Measurements from ENCODE around the gene FOXQ1. TPM values are rescaled to one million over a fixed set of nuclear protein-coding genes. Genes with fewer than 3 reads are reported as not detected.
A peak's percentile ranks its signal among the peaks of the same experiment; 100 is the strongest.

Gene FOXQ1
- total RNA-seq, 1 donor from 2014 or later, result not detected

DNA sequence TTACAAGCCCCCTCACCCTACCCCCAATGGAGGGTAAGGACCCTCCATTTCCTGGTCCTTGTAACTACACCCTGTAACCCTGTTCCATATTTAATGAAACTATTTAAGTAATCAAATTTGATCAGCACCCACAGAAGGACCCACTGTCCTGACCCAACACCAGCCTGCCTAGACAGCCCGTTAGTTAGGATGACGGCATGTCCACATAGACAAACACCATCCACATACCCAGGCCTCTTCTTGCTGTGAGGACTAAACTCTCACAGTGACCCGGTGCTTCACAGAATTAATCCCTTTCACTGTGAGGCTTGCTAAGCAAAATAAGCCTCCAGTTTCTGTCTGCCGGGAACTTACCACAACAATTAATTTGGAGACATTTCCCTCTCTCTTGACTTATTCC, 32.8 kb upstream of the FOXQ1 start:
- H3K4me1 Mint-ChIP-seq, result peaks cover 4% of the 10 kb centered on the region
- no peak overlapping the region for H3K27ac Mint-ChIP-seq (ENCODE audit: unreplicated experiment)
- H3K27me3 Mint-ChIP-seq (ENCODE audit: low read depth), result peaks cover 62% of the 10 kb centered on the region
- H3K4me3 Mint-ChIP-seq, result no peak overlapping the region
- H3K9me3 Mint-ChIP-seq, result peaks cover 6% of the 10 kb centered on the region
- TF ChIP-seq, protein P1, sequence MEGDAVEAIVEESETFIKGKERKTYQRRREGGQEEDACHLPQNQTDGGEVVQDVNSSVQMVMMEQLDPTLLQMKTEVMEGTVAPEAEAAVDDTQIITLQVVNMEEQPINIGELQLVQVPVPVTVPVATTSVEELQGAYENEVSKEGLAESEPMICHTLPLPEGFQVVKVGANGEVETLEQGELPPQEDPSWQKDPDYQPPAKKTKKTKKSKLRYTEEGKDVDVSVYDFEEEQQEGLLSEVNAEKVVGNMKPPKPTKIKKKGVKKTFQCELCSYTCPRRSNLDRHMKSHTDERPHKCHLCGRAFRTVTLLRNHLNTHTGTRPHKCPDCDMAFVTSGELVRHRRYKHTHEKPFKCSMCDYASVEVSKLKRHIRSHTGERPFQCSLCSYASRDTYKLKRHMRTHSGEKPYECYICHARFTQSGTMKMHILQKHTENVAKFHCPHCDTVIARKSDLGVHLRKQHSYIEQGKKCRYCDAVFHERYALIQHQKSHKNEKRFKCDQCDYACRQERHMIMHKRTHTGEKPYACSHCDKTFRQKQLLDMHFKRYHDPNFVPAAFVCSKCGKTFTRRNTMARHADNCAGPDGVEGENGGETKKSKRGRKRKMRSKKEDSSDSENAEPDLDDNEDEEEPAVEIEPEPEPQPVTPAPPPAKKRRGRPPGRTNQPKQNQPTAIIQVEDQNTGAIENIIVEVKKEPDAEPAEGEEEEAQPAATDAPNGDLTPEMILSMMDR (conservative IDR thresholded peaks at IDR 0.05), result no peak
- no peak for DNase-seq (ENCODE audit: low read depth, low spot score)
- H3K36me3 Mint-ChIP-seq (ENCODE audit: low read depth), result no peaks in the 10 kb centered on the region

DNA sequence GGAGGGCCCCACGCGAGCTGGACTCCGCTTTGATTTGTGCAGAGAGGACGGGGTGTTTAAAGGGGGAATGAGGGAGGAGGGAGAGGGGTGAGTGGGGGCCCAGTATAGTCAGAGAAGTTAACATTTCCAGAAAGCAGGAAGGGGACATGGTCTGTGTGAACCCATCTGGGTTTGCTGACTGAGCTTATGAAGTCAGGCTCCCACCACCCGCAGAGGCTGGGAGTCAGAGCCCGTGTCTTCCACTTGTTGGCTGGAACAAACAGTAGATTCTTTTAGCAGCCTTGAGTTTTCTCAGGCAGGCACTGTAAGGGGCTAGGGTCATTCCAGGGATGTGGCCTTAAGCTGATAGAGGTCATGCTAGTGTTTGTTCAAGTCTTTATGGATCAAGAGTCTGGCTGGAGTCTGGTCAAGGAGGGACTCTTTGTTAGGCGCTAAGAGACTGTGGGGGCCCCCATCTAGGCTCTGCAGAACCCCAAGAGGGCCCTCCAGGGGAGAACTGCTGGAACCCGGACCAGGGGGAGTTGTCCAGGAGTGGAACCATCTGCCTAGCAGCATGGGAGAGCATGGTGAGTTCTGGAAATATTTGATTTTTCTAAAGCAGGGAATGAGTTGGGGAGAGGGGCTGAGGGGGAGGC, 31.1 kb upstream of the FOXQ1 start:
- peaks cover 65% of the 10 kb centered on the region for H3K27me3 Mint-ChIP-seq (ENCODE audit: low read depth)
- no peak for DNase-seq (ENCODE audit: low read depth, low spot score)
- peaks cover 2% of the 10 kb centered on the region for H3K9me3 Mint-ChIP-seq
- no peaks in the 10 kb centered on the region for H3K36me3 Mint-ChIP-seq (ENCODE audit: low read depth)
- H3K4me3 Mint-ChIP-seq, result no peak overlapping the region
- peak overlapping the region; percentile 38 for H3K27ac Mint-ChIP-seq (ENCODE audit: unreplicated experiment)
- TF ChIP-seq, protein P1 (conservative IDR thresholded peaks at IDR 0.05), result no peak
- peaks cover 4% of the 10 kb centered on the region for H3K4me1 Mint-ChIP-seq

DNA sequence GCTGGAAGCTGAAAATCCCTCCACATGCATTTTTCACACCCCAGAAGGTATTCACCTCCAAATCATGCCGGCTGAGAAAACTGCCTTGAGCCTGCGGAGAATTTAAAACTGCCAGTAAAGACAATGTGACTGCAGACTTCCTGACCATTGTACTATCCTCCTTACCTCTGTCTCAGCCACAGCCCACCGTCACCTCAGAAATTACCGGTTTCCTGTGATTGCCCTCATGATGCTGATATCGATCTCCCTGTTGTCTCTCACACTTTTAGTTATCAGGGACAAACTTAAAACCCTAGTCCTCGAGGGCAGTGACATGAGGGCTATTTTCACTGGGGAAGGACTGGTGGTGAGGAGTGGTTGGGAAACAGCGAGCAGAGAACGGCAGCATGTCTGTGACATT, 30.2 kb upstream of the FOXQ1 start:
- H3K27ac Mint-ChIP-seq (ENCODE audit: unreplicated experiment), result no peak overlapping the region
- TF ChIP-seq, protein P1 (conservative IDR thresholded peaks at IDR 0.05), result no peak
- peaks cover 4% of the 10 kb centered on the region for H3K4me1 Mint-ChIP-seq
- H3K36me3 Mint-ChIP-seq (ENCODE audit: low read depth), result no peaks in the 10 kb centered on the region
- peaks cover 70% of the 10 kb centered on the region for H3K27me3 Mint-ChIP-seq (ENCODE audit: low read depth)
- no peaks in the 10 kb centered on the region for H3K9me3 Mint-ChIP-seq
- no peak for DNase-seq (ENCODE audit: low read depth, low spot score)
- H3K4me3 Mint-ChIP-seq, result no peak overlapping the region

DNA sequence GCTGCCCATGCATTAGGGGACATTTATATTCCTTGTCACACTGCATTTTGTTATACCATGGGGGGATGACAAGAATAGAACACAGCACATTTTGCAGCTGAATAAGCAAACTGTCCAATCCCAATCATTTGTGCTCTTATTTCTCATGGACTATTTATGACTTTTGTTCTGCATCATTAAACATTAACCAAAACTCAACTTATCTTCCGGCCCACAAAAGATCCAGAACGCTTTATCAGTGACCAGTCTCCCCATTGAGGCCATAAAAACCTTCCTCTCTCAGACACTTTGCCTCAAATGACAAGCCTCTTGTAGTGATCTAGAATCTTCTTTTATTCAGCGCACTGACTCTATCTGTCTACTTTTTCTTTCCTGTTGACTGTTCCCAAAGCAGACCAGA, 28.4 kb upstream of the FOXQ1 start:
- peaks cover 73% of the 10 kb centered on the region for H3K27me3 Mint-ChIP-seq (ENCODE audit: low read depth)
- H3K27ac Mint-ChIP-seq (ENCODE audit: unreplicated experiment), result no peak overlapping the region
- TF ChIP-seq, protein P1 (conservative IDR thresholded peaks at IDR 0.05), result no peak
- peaks cover 4% of the 10 kb centered on the region for H3K4me1 Mint-ChIP-seq
- DNase-seq (ENCODE audit: low read depth, low spot score), result no peak
- no peak overlapping the region for H3K4me3 Mint-ChIP-seq
- no peaks in the 10 kb centered on the region for H3K9me3 Mint-ChIP-seq
- no peaks in the 10 kb centered on the region for H3K36me3 Mint-ChIP-seq (ENCODE audit: low read depth)

DNA sequence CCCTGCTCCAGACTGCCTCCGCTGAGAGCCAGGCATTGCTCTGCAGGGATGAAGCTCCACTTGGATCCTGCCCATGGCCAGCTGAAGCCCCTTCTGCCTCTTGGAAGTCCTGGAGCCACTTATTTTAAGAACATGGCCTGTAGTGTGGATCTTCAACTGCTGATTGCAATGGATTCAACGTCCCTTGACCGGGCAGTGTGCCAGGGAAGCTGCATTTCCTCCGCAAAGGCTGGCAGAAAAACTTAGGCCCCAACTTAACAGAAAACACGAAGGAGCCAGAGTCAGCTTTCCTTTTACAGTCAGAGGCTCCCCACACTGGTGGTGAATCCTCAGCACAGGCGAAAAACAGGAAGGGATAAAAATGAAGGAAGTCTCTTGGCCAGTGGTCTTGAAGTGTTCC, 26.3 kb upstream of the FOXQ1 start:
- Mint-ChIP-seq H3K27ac (ENCODE audit: unreplicated experiment) (no peak overlapping the region), H3K36me3 (ENCODE audit: low read depth) (no peaks in the 10 kb centered on the region), H3K4me1 (peaks cover under 1% of the 10 kb centered on the region), H3K4me3 (no peak overlapping the region), H3K9me3 (no peaks in the 10 kb centered on the region), H3K27me3 (ENCODE audit: low read depth) (peaks cover 66% of the 10 kb centered on the region)
- DNase-seq (ENCODE audit: low read depth, low spot score), result no peak
- TF ChIP-seq, protein P1 (conservative IDR thresholded peaks at IDR 0.05), result no peak

Measured in neural crest cell (in vitro differentiated cells).